GM18499 (cell line): ENCODE measurements around the gene HCN1.
"Not testable (repeated sequence)": the region's sequence is repeated elsewhere in the genome, so short reads cannot be mapped to it uniquely, and the experiment has no call there.

Source experiments
- ATAC-seq: cut with Tn5 transposase; IDR thresholded peaks from one replicate; pipeline ENCODE4 v1.9.1; 2021; ENCODE audit warnings: moderate number of reproducible peaks; ENCODE audit not compliant: insufficient read depth, unreplicated experiment

The HCN1 gene

DNA sequence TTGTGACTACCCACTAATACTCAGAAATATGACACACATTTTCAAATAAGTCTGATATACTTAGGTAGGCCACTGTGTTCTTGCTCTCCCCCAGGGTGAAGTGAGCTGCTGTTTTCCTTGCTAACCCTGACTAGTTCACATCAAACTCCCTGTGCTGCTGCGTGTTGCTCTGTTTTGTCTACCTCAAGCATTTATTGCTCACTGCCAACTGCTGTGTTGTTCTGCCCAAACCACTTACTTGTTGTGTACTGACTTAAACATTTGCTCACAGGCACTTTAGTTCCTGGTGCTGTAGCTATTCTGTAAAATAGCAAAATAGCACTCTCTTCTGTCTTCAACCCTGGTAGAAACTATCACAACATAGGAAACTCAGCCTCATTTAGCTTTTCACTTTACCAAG, 255.7 kb downstream of the HCN1 start:
- no peak for ATAC-seq

GRCh38 chr5:45437752-45438151, 258.4 kb downstream of the HCN1 start:
- ATAC-seq = no peak

DNA sequence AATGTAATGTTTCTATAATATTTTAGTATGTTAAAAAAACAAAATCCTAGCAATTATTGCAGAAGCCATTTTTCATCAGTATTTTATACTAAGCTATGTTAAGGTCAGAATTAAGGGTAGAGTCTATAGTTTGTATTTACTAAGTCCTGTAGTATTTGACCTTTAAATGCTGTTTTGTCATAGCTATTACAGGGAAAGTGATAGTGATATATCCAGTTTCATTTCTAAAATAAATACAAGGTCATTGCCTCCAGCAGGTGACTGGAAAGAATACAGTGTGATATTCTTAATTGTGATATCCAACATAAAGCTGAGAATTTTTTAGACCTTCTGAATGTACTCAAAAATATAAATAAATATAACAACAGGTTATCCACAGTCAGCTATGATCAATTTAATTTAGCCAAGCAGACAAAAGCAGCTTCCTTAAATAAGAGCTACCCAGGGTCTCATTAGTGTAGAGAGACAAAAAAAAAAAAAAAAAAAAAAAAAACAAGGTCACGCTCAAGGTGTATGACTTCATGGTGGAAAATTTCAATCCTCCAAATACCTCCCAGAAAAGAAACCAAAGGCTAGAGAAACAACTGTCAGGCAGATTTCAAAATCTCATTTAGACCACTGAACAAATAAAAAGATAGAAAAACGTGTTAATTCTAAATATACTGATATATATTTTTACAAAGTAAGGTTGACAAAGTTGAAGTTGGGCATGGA, 278.7 kb downstream of the HCN1 start:
- ATAC-seq = no peak

DNA sequence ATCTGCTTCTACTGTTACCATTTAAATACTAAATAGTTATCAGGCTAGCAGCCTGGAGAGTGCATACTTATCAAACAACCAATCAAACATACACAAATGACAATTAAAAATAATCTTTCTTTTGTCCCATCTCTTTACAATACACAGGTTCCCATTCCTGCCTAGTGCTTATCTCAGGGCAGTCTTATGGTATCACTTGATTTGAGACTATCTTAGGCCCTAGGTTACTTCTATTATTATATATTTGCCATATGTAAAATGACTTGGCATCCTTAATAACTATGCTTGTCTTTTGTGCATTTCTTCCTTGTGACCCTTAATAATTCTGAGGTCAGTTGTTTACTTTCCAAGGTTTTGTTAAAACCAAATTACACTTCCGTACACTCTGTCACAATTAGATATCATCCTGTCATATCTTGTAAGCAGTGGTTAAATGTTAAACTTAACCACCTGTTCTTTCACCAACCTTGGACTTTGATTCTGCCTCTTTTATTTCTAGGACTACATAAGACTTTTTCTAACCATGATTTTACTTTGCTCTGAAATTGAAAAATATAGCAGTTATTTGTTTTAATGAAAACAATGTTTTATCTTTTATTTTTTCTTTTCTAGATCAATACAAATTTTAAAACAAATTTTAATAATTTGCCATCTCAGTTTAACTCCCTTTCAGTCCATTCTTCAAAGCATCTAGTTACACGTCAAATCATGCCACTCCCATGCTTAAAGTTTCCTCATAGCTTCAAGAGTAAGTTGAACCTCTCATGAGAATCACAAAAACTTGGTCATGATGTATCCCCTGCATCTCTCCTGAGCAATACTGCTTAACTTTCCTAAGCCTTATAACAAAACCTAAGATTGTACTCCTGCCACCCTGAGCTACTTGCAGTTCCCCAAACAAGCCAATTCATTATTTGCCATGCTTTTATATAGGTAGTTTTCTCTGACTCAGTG, 281.3 kb downstream of the HCN1 start:
- no peak for ATAC-seq

DNA sequence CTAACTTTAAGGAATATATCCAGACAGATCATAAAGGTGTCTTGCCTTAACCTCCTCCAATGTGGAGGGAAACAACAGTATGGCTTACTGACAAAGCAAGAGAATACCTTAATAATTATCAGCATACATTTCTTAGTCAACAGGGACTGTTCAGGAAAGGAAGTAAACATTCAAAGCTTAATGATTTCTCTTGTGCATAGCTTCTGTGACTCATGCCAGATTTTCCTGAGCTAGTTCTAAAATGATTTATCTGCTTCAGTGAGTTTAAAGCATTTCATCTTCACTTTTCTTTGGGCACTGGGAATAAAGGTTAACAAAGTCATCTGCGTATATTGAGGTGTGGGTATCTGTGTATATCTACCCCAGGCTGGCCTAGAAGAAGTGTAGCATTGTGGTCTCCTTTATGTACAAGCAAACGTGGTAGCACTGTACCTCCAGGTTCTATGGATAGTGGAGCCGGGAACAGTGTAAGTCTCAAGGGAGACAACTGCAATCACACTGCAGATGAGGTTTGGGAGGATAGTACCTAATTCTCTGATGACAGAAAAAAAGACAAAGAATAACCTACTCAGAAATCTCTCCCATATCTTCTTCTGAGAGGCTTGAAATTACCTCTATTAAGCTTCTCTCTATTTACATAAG, 284.1 kb downstream of the HCN1 start:
- no peak for ATAC-seq

GRCh38 chr5:45410304-45410995, 285.7 kb downstream of the HCN1 start:
- ATAC-seq = no peak

DNA sequence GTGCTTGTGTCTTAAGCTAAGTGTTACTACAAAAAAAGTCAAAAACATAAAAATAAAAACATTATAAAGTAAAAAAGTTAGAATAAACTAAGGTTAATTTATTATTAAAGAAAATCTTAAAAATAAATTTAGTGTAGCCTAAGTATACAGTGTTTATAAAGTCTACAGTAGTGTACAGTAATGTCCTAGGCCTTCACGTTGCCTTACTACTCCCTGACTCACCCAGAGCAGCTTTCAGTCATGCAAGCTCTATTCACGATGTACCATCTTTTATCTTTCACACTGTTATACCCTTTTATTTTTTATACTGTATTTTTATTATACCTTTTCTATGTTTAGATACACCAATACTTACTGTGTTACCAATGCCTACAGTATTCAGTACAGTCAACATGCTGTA, 288.1 kb downstream of the HCN1 start:
- no peak for ATAC-seq

DNA sequence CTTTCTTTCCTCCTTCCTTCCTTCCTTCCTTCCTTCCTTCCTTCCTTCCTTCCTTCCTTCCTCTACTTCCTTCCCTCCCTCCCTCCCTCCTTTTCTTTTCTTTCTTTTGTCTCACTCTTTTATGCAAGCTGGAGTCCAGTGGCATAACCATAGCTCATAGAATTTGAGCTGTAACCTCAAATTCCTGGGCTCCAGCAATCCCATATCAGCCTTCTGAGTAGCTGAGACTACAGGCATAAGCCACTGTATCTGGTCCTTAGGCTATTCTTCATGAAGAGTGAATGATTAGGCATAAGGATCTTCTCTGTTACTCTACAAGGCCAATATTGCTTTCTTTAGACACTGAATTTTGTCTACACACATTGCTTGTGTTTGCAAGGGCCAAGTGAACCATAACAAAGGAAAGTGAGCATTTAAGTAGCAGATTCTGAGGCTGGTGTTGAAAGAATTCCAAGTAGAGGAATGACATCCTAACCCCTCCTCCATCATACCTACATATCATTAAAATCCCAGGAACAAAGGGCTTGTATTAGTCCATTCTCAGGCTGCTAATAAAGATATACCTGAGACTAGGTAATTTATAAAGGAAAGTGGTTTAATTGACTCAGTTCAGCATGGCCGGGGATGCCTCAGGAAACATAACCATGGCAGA, 293.2 kb downstream of the HCN1 start:
- ATAC-seq = no peak

DNA sequence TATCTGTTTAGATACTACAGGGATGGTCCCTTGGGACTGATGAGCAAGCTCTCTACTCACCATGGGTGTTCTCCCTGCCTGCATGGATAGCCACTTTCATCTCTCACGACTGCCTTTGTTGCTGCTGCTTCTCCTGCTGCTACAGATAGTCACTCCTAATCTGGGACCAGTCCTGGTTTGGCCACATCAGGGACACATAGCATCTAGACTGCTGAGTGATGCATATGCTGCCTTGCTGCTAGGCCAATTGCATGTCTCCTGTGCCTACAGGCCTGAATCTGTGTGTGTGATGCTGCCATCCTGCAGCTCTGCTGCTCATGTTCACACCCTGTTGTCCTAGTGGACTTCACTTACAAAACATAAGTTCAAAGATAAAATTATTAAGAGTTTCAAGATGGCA, 297.1 kb downstream of the HCN1 start:
- ATAC-seq = no peak

DNA sequence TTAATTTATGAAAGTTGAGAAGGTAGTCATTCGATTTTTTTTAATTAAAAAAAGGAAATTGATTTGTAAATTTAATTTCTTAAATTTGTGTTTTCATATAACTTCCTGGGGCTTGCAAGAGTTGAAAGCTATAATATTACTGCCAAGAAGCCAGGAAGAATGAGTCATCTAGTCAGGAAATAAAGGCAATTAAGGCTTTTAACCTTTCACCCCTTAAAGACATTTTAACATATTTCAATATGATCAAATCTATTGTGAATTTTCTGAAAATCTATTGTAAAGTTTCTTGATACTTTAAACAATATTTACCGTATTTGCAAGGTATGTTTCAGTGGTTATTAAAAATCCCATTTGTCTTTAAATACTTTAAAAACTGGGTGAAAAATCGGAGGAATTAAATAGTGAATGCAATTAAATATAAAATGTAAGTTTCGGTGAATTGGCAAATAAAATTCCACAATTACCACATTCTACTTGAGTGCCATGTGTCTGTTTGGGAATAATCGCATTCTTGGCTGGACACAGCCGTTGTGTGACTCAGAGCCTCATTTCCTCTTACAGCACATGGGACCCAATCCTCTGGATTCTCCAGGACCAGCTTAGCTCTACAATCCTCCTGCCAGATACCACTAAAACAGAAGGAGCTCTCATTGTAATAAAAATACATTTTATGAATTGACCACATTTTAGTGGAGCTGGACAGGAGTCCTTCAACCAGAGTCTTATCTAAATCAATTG, 310.7 kb downstream of the HCN1 start:
- no peak for ATAC-seq

DNA sequence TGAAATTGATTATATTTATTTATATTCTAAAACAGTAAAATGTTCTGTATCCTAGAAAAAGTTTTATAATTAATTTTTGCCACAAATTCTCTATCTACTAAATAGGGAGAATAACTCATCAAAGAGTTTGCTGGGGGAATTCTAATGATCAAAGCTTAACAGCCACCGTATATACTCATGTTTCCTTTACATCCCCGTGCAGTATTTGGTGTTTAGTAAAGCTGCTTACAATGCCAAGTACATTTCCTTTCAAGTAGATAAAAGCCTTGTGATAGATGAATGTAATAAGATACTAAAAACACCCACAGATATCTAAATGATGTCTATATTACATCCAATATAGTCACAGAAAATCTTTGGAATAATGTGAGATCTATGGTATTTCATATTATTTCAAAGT, 312.2 kb downstream of the HCN1 start:
- no peak for ATAC-seq

DNA sequence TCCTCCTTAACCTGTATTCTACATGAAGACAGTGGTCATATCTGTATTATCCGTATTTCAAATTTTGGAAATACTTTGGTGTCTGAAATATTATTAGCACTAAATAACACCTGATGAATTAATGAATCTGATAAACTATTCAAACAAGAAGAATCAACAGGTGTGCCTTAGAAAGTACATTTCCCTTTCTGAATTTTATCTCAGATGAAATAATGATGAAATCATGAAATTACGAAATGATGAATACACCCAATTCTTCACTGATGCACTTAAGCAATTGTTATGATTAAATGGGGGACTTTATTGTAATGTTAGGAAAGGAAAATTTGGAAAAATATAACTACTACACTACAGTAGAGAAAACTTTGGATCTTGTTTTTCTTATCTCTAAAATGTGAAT, 313.6 kb downstream of the HCN1 start:
- no peak for ATAC-seq

- no peak for ATAC-seq
Measured at GRCh38 chr5:45376417-45376816, 319.8 kb downstream of the HCN1 start.

GRCh38 chr5:45372629-45373028, 323.6 kb downstream of the HCN1 start:
- no peak for ATAC-seq

GRCh38 chr5:45371423-45371822, 324.8 kb downstream of the HCN1 start:
- ATAC-seq = not testable (repeated sequence)

DNA sequence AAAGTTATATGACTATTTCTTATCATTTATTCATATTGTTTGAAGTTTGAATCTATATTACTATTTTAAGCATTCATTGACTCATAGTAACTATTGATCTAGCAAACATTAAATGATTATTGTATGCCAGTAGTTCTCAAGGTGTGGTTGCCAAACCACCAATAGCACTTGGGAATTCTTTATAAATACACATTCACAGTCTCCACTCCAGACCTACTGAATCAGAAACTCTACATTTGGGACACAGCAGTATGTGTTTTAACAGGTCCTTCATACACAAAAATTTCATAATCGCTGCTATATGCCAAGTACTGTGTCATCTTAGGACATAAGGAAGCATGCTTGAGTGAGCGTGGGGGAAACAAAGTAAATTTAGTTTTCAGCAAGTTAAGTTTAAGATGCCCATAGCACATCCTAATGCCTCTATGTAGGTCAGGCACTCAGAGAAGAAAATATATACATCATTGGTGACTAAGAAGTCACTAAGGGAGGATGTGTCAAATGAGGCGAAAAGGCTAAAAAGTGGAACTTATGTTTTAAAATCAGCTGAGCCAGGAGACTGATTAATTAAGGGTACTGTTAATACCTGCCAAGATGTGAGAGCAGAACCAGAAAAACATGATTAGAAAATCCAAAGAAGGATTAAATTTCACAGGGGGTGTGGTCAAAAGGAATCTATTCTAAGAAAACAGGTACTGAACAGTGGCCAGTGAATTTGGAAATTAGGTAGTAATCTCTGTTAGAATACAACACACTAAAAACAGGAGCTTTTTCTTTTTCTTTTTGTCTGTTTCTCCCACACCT, 340.8 kb downstream of the HCN1 start:
- no peak for ATAC-seq

- ATAC-seq = no peak
Measured at GRCh38 chr5:45336464-45336863, 359.7 kb downstream of the HCN1 start.

GRCh38 chr5:45335978-45336377, 360.2 kb downstream of the HCN1 start:
- no peak for ATAC-seq

GRCh38 chr5:45335346-45335745, 360.8 kb downstream of the HCN1 start:
- no peak for ATAC-seq
